GM18519 (cell line): ENCODE measurements around the gene NR1I3.
"Not testable (repeated sequence)": the region's sequence is repeated elsewhere in the genome, so short reads cannot be mapped to it uniquely, and the experiment has no call there.

Source experiments
- ATAC-seq: cut with Tn5 transposase; IDR thresholded peaks from one replicate; pipeline ENCODE4 v1.9.1; 2021; ENCODE audit warnings: mild to moderate bottlenecking, moderate library complexity; ENCODE audit not compliant: unreplicated experiment, low FRiP score

Gene NR1I3

GRCh38 chr1:161238039-161238473 lies at the start of gene NR1I3:
TSS of gene NR1I3 (minus strand) at chr1:161238203. CDS start at chr1:161236565, 1,638 bp downstream.
- no peak for ATAC-seq

- no peak for ATAC-seq
Observed at GRCh38 chr1:161287482-161288054, 49.6 kb upstream of the NR1I3 start.

- no peak for ATAC-seq
Observed at GRCh38 chr1:161285521-161285920, 47.5 kb upstream of the NR1I3 start.

- ATAC-seq = no peak
Observed at GRCh38 chr1:161285113-161285512, 47.1 kb upstream of the NR1I3 start.

GRCh38 chr1:161282991-161283390 lies 45.0 kb upstream of the NR1I3 start:
- ATAC-seq = no peak

- no peak for ATAC-seq
Observed at GRCh38 chr1:161274874-161275273, 36.9 kb upstream of the NR1I3 start.

GRCh38 chr1:161273402-161273801 lies 35.4 kb upstream of the NR1I3 start:
- ATAC-seq = no peak

- ATAC-seq = no peak
Observed at GRCh38 chr1:161267321-161267720, 29.3 kb upstream of the NR1I3 start.

- ATAC-seq = no peak
Observed at GRCh38 chr1:161266836-161267235, 28.8 kb upstream of the NR1I3 start.

- ATAC-seq = no peak
Observed at GRCh38 chr1:161266202-161266601, 28.2 kb upstream of the NR1I3 start.

GRCh38 chr1:161265305-161265704 lies 27.3 kb upstream of the NR1I3 start:
- no peak for ATAC-seq

GRCh38 chr1:161261261-161262235 lies 23.5 kb upstream of the NR1I3 start:
- no peak for ATAC-seq

GRCh38 chr1:161260376-161261260 lies 22.6 kb upstream of the NR1I3 start:
- no peak for ATAC-seq

- ATAC-seq = no peak
Observed at GRCh38 chr1:161259765-161260164, 21.8 kb upstream of the NR1I3 start.

- no peak for ATAC-seq
Observed at GRCh38 chr1:161259345-161259702, 21.3 kb upstream of the NR1I3 start.

GRCh38 chr1:161258439-161259344 lies 20.7 kb upstream of the NR1I3 start, which contains the start of gene PCP4L1:
TSS of gene PCP4L1 (plus strand) at chr1:161258745. CDS start at chr1:161258975, 230 bp downstream.
- no peak for ATAC-seq

- not testable (repeated sequence) for ATAC-seq
Observed at GRCh38 chr1:161257109-161257508, 19.1 kb upstream of the NR1I3 start.

GRCh38 chr1:161255955-161256520 lies 18.0 kb upstream of the NR1I3 start:
- not testable (repeated sequence) for ATAC-seq

GRCh38 chr1:161255302-161255701 lies 17.3 kb upstream of the NR1I3 start:
- ATAC-seq = not testable (repeated sequence)
